HEK293 (cell line): ENCODE measurements around the gene C8G.

Experiments used
- CTCF ChIA-PET: fragments of 350-600 bp; formaldehyde crosslinking; extraction: SDS; loops from one replicate; lab custom pipeline; 2021; ENCODE audit warnings: antibody characterized with exemption; lab: Yijun Ruan, JAX
- POLR2A ChIA-PET: fragments of 300-600 bp; formaldehyde crosslinking; extraction: SDS; loops from one replicate; lab custom pipeline; 2020; ENCODE audit warnings: antibody characterized with exemption, inconsistent platforms; lab: Yijun Ruan, JAX
- H3K27ac ChIP-seq: fragments of 200-500 bp; sonication (Bioruptor generic); 2 replicates; pipeline ENCODE4 v1.5.1; 2014; ENCODE audit warnings: low read depth, low read length, control low read depth, inconsistent platforms; ENCODE audit errors: extremely low read depth
- H3K36me3 ChIP-seq, 2 experiments: fragments of 200-500 bp in 1 of 2; sonication (Bioruptor generic) in 1 of 2; 1 replicate in 1 of 2; 2 replicates in 1 of 2; pipeline ENCODE4 v1.5.1; 2014 to 2017; ENCODE audit warnings: inconsistent platforms in 2 of 2, low read length in 2 of 2; ENCODE audit not compliant: control insufficient read depth in 2 of 2, insufficient read depth in 1 of 2
- H3K4me1 ChIP-seq: fragments of 200-500 bp; sonication (Bioruptor generic); 2 replicates; pipeline ENCODE4 v1.5.1; 2014; ENCODE audit warnings: mild to moderate bottlenecking, low read length, inconsistent platforms; ENCODE audit not compliant: control insufficient read depth, insufficient read depth
- H3K4me3 ChIP-seq: 2 replicates; pipeline ENCODE4 v1.5.1; 2011; ENCODE audit warnings: low read depth, mild to moderate bottlenecking, control low read depth, low read length, moderate library complexity
- H3K9me3 ChIP-seq: fragments of 200-500 bp; sonication (Bioruptor generic); 2 replicates; pipeline ENCODE4 v1.5.1; 2014; ENCODE audit warnings: low read depth, low read length, inconsistent platforms; ENCODE audit not compliant: control insufficient read depth, insufficient read depth
- GLI4 ChIP-seq: fragments of 450-650 bp; formaldehyde crosslinking; IDR thresholded peaks from 2 replicates; pipeline ENCODE4 v1.5.1; 2016; ENCODE audit warnings: missing biosample characterization, missing genetic modification characterization
- GLIS2 ChIP-seq: fragments of 450-650 bp; formaldehyde crosslinking; IDR thresholded peaks from 2 replicates; pipeline ENCODE4 v1.5.1; 2016; ENCODE audit warnings: missing biosample characterization, missing genetic modification characterization
- SETDB1 ChIP-seq: IDR thresholded peaks from one replicate; pipeline ENCODE4 v1.6.1; 2017; ENCODE audit warnings: mild to moderate bottlenecking, low read length, moderate library complexity, mixed read lengths; ENCODE audit not compliant: insufficient read length
- SP3 ChIP-seq: fragments of 450-650 bp; formaldehyde crosslinking; IDR thresholded peaks from 2 replicates; pipeline ENCODE4 v1.5.1; 2016; ENCODE audit warnings: missing biosample characterization, missing genetic modification characterization
- ZNF169 ChIP-seq: fragments of 450-650 bp; formaldehyde crosslinking; IDR thresholded peaks from 2 replicates; pipeline ENCODE4 v1.5.1; 2016; ENCODE audit warnings: missing biosample characterization, missing genetic modification characterization
- ZNF174 ChIP-seq: fragments of 450-650 bp; formaldehyde crosslinking; IDR thresholded peaks from 2 replicates; pipeline ENCODE4 v1.5.0; 2017; ENCODE audit warnings: missing biosample characterization, mild to moderate bottlenecking, missing genetic modification characterization
- ZNF2 ChIP-seq: fragments of 450-650 bp; formaldehyde crosslinking; IDR thresholded peaks from 2 replicates; pipeline ENCODE4 v1.5.1; 2016; ENCODE audit warnings: missing biosample characterization, missing genetic modification characterization
- ZNF274 ChIP-seq, 2 experiments: fragments of 200-500 bp in 1 of 2; fragments of 450-650 bp in 1 of 2; sonication (Bioruptor generic) in 1 of 2; formaldehyde crosslinking in 1 of 2; IDR thresholded peaks; 2 replicates each; pipeline versions ENCODE4 v1.5.1 to v1.6.1; 2014 to 2016; ENCODE audit warnings: borderline replicate concordance in 1 of 2, inconsistent platforms in 1 of 2, low read length in 1 of 2, missing biosample characterization in 1 of 2, missing genetic modification characterization in 1 of 2
- ZNF292 ChIP-seq: fragments of 450-650 bp; formaldehyde crosslinking; IDR thresholded peaks from 2 replicates; pipeline ENCODE4 v1.5.1; 2016; ENCODE audit warnings: low read depth, missing biosample characterization, missing genetic modification characterization, borderline replicate concordance
- ZNF350 ChIP-seq: fragments of 450-650 bp; formaldehyde crosslinking; IDR thresholded peaks from 2 replicates; pipeline ENCODE4 v1.5.0; 2017; ENCODE audit warnings: missing biosample characterization, mild to moderate bottlenecking, missing genetic modification characterization
- ZNF37A ChIP-seq: fragments of 450-650 bp; IDR thresholded peaks from 2 replicates; pipeline ENCODE4 v1.5.1; 2018; ENCODE audit warnings: missing biosample characterization, missing genetic modification characterization
- ZNF449 ChIP-seq: fragments of 450-650 bp; formaldehyde crosslinking; IDR thresholded peaks from 2 replicates; pipeline ENCODE4 v1.5.1; 2017; ENCODE audit warnings: missing biosample characterization, mild to moderate bottlenecking, missing genetic modification characterization, moderate library complexity
- ZNF560 ChIP-seq: fragments of 450-650 bp; formaldehyde crosslinking; IDR thresholded peaks from 2 replicates; pipeline ENCODE4 v1.5.1; 2017; ENCODE audit warnings: missing biosample characterization, missing genetic modification characterization, borderline replicate concordance
- ZNF580 ChIP-seq: fragments of 450-650 bp; formaldehyde crosslinking; IDR thresholded peaks from 2 replicates; pipeline ENCODE4 v1.5.1; 2016; ENCODE audit warnings: missing biosample characterization, missing genetic modification characterization
- ZNF621 ChIP-seq: fragments of 450-650 bp; formaldehyde crosslinking; IDR thresholded peaks from 2 replicates; pipeline ENCODE4 v1.5.1; 2017; ENCODE audit warnings: missing biosample characterization, missing genetic modification characterization
- ZNF843 ChIP-seq: fragments of 450-650 bp; formaldehyde crosslinking; IDR thresholded peaks from 2 replicates; pipeline ENCODE4 v1.5.1; 2016; ENCODE audit warnings: missing biosample characterization, missing genetic modification characterization
- ZXDB ChIP-seq: fragments of 450-650 bp; formaldehyde crosslinking; IDR thresholded peaks from 2 replicates; pipeline ENCODE4 v1.5.1; 2016; ENCODE audit warnings: missing biosample characterization, missing genetic modification characterization
- TF ChIP-seq, protein P1 (sequence below): fragments of 450-650 bp; formaldehyde crosslinking; IDR thresholded peaks from 2 replicates; pipeline ENCODE4 v1.5.1; 2016; ENCODE audit warnings: missing biosample characterization, missing genetic modification characterization

The C8G gene

GRCh38 chr9:136903041-136903554 lies 41.9 kb upstream of the C8G start:
- no peak overlapping the region for H3K27ac ChIP-seq
- TF ChIP-seq ZNF350 (tag by site-specific recombination) (no peak), GLI4 (tag by site-specific recombination) (no peak), ZNF843 (tag by site-specific recombination) (no peak), ZNF292 (tag by site-specific recombination) (no peak), ZNF2 (tag by site-specific recombination) (no peak), ZNF621 (tag by site-specific recombination) (no peak), GLIS2 (tag by site-specific recombination) (no peak), ZNF274 (IDR thresholded peaks at IDR 0.05; ENCODE audit: low read length) (no peak), ZNF274 (tag by site-specific recombination; IDR thresholded peaks at IDR 0.05; ENCODE audit: borderline replicate concordance) (no peak), ZNF174 (no peak), ZNF449 (no peak)
- CTCF ChIA-PET = no interaction called here
- POLR2A ChIA-PET = interaction anchor here (0.6 to 1.5 kb wide), 4 partner anchors 17 to 176 kb away, joined by 3 to 5 read pairs (median 3); partner anchors contain the start of gene TRAF2
- H3K4me3 ChIP-seq = no peak overlapping the region
- peaks cover 19 to 79% of the 10 kb centered on the region in 2 experiments; a peak in 2 of 3 replicates for H3K36me3 ChIP-seq
- H3K4me1 ChIP-seq = no peaks in the 10 kb centered on the region
- no peaks in the 10 kb centered on the region for H3K9me3 ChIP-seq

- Histone ChIP-seq H3K4me3 (no peak overlapping the region), H3K9me3 (no peaks in the 10 kb centered on the region), H3K27ac (no peak overlapping the region), H3K4me1 (no peaks in the 10 kb centered on the region), H3K36me3 (peaks cover 15 to 75% of the 10 kb centered on the region in 2 experiments; a peak in 2 of 3 replicates)
- ChIA-PET POLR2A (no interaction called here), CTCF (interaction anchor here (1.0 kb wide), 1 partner anchor 20 kb away, joined by 3 read pairs; no protein-coding TSS in a partner anchor)
- TF ChIP-seq ZNF560 (tag by site-specific recombination) (no peak), ZXDB (no peak), SP3 (tag by site-specific recombination) (no peak), ZNF37A (tag by site-specific recombination) (no peak), SETDB1 (no peak)
- TF ChIP-seq, protein P1, sequence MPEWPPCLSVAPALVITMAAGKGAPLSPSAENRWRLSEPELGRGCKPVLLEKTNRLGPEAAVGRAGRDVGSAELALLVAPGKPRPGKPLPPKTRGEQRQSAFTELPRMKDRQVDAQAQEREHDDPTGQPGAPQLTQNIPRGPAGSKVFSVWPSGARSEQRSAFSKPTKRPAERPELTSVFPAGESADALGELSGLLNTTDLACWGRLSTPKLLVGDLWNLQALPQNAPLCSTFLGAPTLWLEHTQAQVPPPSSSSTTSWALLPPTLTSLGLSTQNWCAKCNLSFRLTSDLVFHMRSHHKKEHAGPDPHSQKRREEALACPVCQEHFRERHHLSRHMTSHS (tag by site-specific recombination) = no peak
These were observed 38.8 kb upstream of the C8G start for GRCh38 chr9:136906266-136906665.

GRCh38 chr9:136907011-136907914 lies 37.8 kb upstream of the C8G start:
- POLR2A ChIA-PET = no interaction called here
- no peaks in the 10 kb centered on the region for H3K4me1 ChIP-seq
- CTCF ChIA-PET = interaction anchor here (0.8 kb wide), 1 partner anchor 128 kb away, joined by 3 read pairs; no protein-coding TSS in a partner anchor
- no peak overlapping the region for H3K4me3 ChIP-seq
- H3K9me3 ChIP-seq = no peaks in the 10 kb centered on the region
- H3K27ac ChIP-seq = no peak overlapping the region
- TF ChIP-seq ZNF169 (tag by site-specific recombination) = peak; percentile 2; the same call in 1 of the 2 replicates
- TF ChIP-seq ZNF580 (tag by site-specific recombination) = no peak
- H3K36me3 ChIP-seq = peaks cover 17 to 70% of the 10 kb centered on the region in 2 experiments; a peak in 2 of 3 replicates
